Activated T-cell treated with anti-CD3 and anti-CD28 coated beads, Interleukin-2, amount 50 U/mL, for 4 hours (primary cell): ENCODE data around the gene PRICKLE2. TPM values are rescaled to one million over a fixed set of nuclear protein-coding genes. Genes with fewer than 3 reads are reported as not detected.

Experiments used
- ATAC-seq, 2 donors: fragments of 200-7000 bp; cut with Tn5 transposase; one replicate each; pipeline ENCODE4 v1.10.0; 2021
- DNase-seq: peaks from one replicate; pipeline ENCODE4 v3.0.0-alpha.2; 2020
- H3K27me3 Mint-ChIP-seq: one replicate; pipeline ENCODE4 v1.8.0; 2021; ENCODE audit warnings: low read depth, mixed read lengths
- H3K36me3 Mint-ChIP-seq: one replicate; pipeline ENCODE4 v1.8.0; 2022; ENCODE audit warnings: mixed read lengths; ENCODE audit not compliant: insufficient read depth
- H3K4me1 Mint-ChIP-seq: one replicate; pipeline ENCODE4 v1.8.0; 2021; ENCODE audit warnings: low read depth, mixed read lengths
- H3K4me3 Mint-ChIP-seq: one replicate; pipeline ENCODE4 v1.8.0; 2021; ENCODE audit warnings: mild to moderate bottlenecking, moderate library complexity, mixed read lengths
- H3K9me3 Mint-ChIP-seq: one replicate; pipeline ENCODE4 v1.8.0; 2021; ENCODE audit warnings: mixed read lengths
- total RNA-seq, 3 donors: library from RNA; stranded (reverse); gene quantifications; one replicate each; pipeline ENCODE4 v1.2.1, GENCODE V29; 2021

The PRICKLE2 gene
- total RNA-seq, 3 donors from 2014 or later, result not detected

GRCh38 chr3:64262574-64263114 lies 37.4 kb upstream of the PRICKLE2 start:
- H3K36me3 Mint-ChIP-seq, result no peaks in the 10 kb centered on the region
- DNase-seq, result no peak
- H3K4me1 Mint-ChIP-seq, result no peaks in the 10 kb centered on the region
- no peak overlapping the region for H3K4me3 Mint-ChIP-seq
- no peak for ATAC-seq
- H3K9me3 Mint-ChIP-seq, result no peaks in the 10 kb centered on the region
- H3K27me3 Mint-ChIP-seq, result peaks cover 7% of the 10 kb centered on the region

DNA sequence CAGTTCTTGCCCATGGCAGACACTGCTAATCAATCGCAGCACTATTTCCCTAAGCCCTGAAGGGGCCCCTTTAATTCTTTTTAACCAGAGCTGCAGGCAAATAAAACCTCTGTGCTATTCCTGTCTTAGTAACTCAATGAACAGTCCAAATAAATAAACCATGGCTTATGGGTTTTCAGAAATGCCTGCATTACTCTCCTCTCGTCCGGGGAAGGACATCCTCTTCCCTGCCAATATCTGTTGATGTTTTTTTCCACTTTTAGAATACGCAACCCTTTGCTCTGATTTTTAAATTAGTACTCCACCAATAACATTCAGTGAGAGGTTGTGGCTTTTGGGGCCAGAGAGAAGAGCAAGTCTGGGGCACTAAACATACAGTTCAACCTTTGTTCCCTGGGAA lies 35.2 kb upstream of the PRICKLE2 start:
- Mint-ChIP-seq H3K27me3 (peaks cover 2% of the 10 kb centered on the region), H3K4me3 (no peak overlapping the region), H3K4me1 (no peaks in the 10 kb centered on the region), H3K9me3 (no peaks in the 10 kb centered on the region), H3K36me3 (no peaks in the 10 kb centered on the region)
- DNase-seq (no peak), ATAC-seq (no peak)

DNA sequence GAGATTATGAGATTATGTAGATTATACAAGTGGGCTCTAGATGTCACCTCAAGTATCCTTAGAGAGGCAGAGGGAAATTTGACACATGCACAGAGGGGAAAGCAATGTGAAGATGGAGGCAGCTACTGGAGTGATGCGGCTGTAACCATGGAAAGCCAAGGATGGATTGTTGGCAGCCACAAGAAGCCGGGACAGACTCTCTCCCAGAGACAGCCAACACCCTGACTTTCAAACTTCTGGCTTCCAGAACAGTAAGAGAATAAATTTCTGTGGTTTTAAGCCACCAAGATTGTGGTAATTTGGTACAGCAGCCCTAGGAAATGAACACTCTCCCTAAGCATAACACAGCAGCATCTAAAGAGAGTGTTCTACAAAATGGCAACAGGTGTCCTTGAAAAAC lies 34.4 kb upstream of the PRICKLE2 start:
- ATAC-seq (no peak), DNase-seq (no peak)
- Mint-ChIP-seq H3K4me1 (no peaks in the 10 kb centered on the region), H3K9me3 (no peaks in the 10 kb centered on the region), H3K27me3 (peaks cover 2% of the 10 kb centered on the region), H3K36me3 (no peaks in the 10 kb centered on the region), H3K4me3 (no peak overlapping the region)

- no peaks in the 10 kb centered on the region for H3K4me1 Mint-ChIP-seq
- DNase-seq, result no peak
These were observed 32.0 kb upstream of the PRICKLE2 start for GRCh38 chr3:64257100-64257755.

DNA sequence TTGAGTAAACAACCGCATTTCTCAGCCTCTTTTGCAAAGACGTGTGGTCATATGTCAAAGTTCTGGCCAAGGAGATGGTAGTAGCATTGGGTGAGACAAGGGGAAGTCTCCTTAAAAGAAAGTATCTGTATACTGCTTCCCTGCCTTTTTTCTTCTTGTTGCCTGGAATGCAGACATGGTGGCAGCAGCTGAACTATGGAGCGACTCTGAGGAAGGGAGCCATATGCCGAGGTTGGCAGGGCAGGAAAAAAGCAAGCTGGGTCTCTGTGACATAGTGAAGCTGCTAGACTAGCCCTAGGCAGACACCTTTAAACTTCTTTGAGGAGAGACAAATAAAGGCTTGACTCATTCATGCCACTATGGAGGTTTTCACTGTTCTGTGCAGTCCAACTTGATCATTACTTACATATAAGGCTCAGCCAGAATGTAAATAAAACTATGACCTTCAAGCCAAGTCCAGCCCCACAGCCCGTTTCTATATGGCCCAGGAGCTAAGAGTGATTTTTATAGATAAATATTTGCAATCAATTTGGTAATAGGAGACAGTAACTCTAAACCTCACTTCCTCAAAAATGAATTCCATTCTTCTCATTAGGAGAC lies 30.6 kb upstream of the PRICKLE2 start:
- no peaks in the 10 kb centered on the region for H3K36me3 Mint-ChIP-seq
- no peak overlapping the region for H3K4me3 Mint-ChIP-seq
- H3K4me1 Mint-ChIP-seq, result no peaks in the 10 kb centered on the region
- peaks cover 2% of the 10 kb centered on the region for H3K27me3 Mint-ChIP-seq
- ATAC-seq (no peak), DNase-seq (no peak)
- no peaks in the 10 kb centered on the region for H3K9me3 Mint-ChIP-seq

More at GRCh38 chr3:64257100-64257755, 32.0 kb upstream of the PRICKLE2 start:
- Mint-ChIP-seq H3K4me3 (no peak overlapping the region), H3K36me3 (no peaks in the 10 kb centered on the region), H3K9me3 (no peaks in the 10 kb centered on the region), H3K27me3 (peaks cover 2% of the 10 kb centered on the region)
- no peak for ATAC-seq

DNA sequence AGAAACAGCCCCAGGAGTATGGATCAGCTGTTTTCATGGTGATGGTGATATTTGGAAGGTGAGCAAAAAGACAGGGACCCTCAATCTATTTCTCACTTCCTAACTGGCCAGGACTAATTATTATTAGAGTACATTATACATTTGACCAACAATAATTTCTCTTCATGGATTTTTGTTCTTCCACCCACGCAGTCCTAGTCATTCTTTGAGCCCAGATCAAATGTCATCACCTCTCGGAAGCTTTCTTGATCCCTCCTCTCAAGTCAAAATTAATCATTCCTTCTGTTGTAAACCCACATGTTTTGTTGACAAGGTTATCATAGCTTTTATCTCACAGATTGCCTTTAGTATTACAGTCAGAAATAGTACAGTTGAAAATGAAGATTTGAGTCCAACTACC lies 29.2 kb upstream of the PRICKLE2 start:
- Mint-ChIP-seq H3K4me1 (no peaks in the 10 kb centered on the region), H3K9me3 (no peaks in the 10 kb centered on the region), H3K36me3 (no peaks in the 10 kb centered on the region), H3K4me3 (no peak overlapping the region), H3K27me3 (peaks cover 2% of the 10 kb centered on the region)
- DNase-seq (no peak), ATAC-seq (no peak)

DNA sequence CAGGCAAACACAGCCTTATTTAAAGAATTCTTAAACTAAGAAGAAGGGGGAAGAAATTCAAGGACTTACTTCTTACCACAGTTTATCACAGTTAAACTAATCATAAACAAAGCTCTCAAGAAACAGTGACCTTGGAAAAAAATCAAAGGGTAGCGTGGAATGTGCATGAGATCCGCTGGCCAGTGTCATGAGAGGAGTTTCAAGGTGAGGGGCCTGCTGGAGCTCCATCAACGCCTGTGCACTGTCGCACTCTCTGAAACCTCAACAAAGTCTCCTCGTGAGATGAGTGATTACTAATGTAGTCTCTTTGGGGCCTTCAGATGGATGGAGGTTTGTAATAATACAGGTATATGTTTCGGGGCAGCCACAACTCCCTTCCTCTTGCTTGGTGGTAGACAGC lies 28.4 kb upstream of the PRICKLE2 start:
- Mint-ChIP-seq H3K4me3 (no peak overlapping the region), H3K9me3 (no peaks in the 10 kb centered on the region), H3K36me3 (no peaks in the 10 kb centered on the region), H3K4me1 (no peaks in the 10 kb centered on the region), H3K27me3 (peaks cover 2% of the 10 kb centered on the region)
- ATAC-seq (no peak), DNase-seq (no peak)

- Mint-ChIP-seq H3K36me3 (no peaks in the 10 kb centered on the region), H3K9me3 (no peaks in the 10 kb centered on the region), H3K4me3 (no peak overlapping the region), H3K4me1 (no peaks in the 10 kb centered on the region), H3K27me3 (peaks cover 2% of the 10 kb centered on the region)
- ATAC-seq (no peak), DNase-seq (no peak)
These were observed 25.8 kb upstream of the PRICKLE2 start for GRCh38 chr3:64251019-64251418.

DNA sequence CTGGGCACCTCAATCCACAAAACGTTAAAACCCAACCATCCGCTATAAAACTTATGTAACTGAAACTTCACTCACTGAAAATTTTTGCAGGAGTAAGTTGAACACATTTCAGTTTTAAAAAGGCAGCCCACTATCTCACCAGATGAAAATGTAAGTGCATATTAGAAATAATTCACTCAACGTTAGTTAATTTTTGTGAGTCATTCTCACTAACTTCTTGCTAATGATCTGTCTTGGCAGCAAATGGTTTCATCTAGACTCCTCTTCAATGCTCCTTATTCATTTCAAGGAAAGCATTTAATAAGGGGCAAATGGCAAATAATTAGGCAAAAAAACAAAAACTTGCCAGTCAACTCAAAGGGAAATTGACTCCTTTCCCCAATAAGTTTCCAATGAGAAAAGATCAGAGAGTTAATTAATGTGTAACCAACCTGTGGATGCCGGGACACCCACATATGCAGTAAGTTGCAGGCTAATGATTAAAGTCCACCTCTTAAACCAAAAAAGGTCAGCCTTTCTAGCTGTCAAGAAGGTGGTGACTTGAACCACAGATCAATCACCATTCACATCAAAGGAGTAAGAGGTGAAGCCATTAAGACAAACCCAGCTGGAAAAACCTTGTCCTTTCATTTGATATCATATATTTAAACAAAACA lies 22.9 kb upstream of the PRICKLE2 start:
- no peak overlapping the region for H3K4me3 Mint-ChIP-seq
- no peak for ATAC-seq
- no peak for DNase-seq

DNA sequence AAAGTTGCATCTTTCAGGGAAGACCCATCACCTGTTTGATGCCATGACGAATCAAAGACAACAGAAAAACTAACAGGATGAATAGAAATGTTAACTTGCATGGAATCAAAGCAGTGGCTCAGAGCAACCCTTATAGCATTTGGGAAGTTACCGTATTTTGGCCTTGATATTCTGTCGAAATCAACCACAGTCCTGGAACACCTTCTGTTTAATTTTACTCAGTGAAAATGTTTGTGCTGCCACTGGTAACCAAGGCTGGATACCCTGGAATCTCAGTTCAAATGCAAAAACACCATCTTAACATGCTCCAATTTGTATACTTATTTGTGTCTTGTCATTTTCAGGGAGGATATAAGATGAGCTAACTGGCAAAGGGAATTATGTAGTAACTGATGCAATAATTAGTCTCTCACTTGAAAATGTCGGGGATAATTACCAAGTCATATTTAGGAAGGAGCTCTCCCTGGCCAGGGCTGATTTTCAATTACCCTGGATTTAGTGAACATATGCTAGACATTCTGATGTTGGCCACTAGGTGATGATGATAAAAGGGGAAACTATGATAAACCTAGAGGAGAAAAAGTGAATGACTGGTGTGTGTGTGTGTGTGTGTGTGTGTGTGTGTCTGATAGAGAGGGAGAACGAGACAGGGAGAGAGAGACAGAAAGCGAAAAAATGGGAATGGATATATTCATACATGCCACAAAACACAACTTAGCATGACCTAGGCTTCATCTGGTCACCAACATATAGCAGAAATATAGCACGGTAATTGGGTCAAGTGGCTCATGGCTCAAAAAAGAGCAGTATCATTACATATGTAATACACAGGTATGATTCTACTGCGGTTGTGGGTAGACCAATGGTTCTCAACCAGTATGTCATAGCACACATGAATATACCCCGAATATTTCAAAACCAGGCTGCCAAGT lies 19.0 kb upstream of the PRICKLE2 start:
- H3K36me3 Mint-ChIP-seq, result no peaks in the 10 kb centered on the region
- H3K4me1 Mint-ChIP-seq, result no peaks in the 10 kb centered on the region
- no peaks in the 10 kb centered on the region for H3K9me3 Mint-ChIP-seq
- ATAC-seq (no peak), DNase-seq (no peak)
- no peak overlapping the region for H3K4me3 Mint-ChIP-seq
- H3K27me3 Mint-ChIP-seq, result peaks cover 4% of the 10 kb centered on the region

More for the DNA sequence above, 22.9 kb upstream of the PRICKLE2 start:
- Mint-ChIP-seq H3K27me3 (peaks cover 4% of the 10 kb centered on the region), H3K9me3 (no peaks in the 10 kb centered on the region), H3K4me1 (no peaks in the 10 kb centered on the region), H3K36me3 (no peaks in the 10 kb centered on the region)

DNA sequence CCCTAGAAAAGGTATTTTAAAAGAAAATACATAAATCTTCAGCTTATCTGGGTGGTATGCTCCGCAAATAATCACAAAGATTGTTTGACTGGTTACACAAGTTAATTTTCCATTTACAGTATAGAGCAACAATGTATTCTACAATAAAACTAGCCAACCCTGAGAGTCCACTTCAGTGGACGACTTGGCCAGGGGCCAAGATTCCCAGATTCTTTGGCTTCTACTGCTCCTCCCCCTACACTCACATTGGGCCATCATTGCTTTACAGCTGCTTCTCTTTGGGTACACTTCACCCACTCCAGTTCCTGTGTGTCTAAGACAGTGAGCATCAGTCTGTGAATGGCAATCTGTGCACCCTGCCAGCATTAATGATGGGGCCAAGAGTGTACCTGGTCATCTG lies 17.2 kb upstream of the PRICKLE2 start:
- Mint-ChIP-seq H3K36me3 (no peaks in the 10 kb centered on the region), H3K4me1 (no peaks in the 10 kb centered on the region), H3K4me3 (no peak overlapping the region), H3K27me3 (peaks cover 4% of the 10 kb centered on the region), H3K9me3 (no peaks in the 10 kb centered on the region)
- DNase-seq (no peak), ATAC-seq (no peak)

DNA sequence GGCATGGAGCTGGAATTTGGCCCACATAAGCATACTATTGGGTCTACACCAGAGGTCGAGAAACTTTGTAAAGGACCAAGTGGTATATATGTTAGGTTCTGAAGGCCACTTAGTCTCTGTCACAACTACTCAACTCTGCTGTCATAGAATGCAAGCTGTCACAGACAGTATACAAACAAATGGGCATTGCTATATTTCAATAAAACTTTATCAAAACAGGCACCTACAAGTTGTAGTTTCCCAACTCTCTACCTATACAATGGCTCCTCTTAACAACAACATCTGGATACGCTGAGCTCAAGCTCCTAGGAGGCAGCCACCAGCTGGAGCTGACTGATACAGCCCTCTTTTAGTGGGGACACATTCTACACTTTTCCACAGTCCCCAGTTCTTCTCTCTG lies 15.7 kb upstream of the PRICKLE2 start:
- DNase-seq, result no peak
- Mint-ChIP-seq H3K36me3 (no peaks in the 10 kb centered on the region), H3K9me3 (no peaks in the 10 kb centered on the region), H3K27me3 (peaks cover 4% of the 10 kb centered on the region), H3K4me3 (no peak overlapping the region), H3K4me1 (no peaks in the 10 kb centered on the region)
- ATAC-seq, result no peak

- DNase-seq (no peak), ATAC-seq (no peak)
- H3K9me3 Mint-ChIP-seq, result no peaks in the 10 kb centered on the region
- no peaks in the 10 kb centered on the region for H3K4me1 Mint-ChIP-seq
- H3K27me3 Mint-ChIP-seq, result peaks cover 4% of the 10 kb centered on the region
- H3K36me3 Mint-ChIP-seq, result no peaks in the 10 kb centered on the region
- H3K4me3 Mint-ChIP-seq, result no peak overlapping the region
These were observed 15.1 kb upstream of the PRICKLE2 start for GRCh38 chr3:64240396-64240795.

DNA sequence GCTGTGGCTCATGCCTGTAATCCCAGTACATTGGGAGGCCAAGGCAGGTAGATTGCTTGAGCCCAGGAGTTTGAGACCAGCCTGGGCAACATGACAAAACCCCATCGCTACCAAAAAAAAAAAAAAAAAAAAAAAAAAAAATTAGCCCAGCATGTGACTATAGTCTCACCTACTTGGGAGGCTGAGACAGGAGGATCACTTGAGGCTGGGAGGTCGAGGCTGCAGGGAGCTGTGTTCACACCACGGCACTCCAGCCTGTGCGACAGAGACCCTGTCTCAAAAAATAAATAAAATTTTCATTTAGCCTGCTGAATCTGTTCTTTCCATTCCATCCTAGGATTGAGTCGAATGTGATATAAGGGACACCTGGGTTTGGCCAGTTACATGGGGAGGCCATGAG lies 14.6 kb upstream of the PRICKLE2 start:
- no peaks in the 10 kb centered on the region for H3K4me1 Mint-ChIP-seq
- DNase-seq, result no peak
- no peak for ATAC-seq
- H3K27me3 Mint-ChIP-seq, result peaks cover 4% of the 10 kb centered on the region
- no peak overlapping the region for H3K4me3 Mint-ChIP-seq
- no peaks in the 10 kb centered on the region for H3K36me3 Mint-ChIP-seq
- H3K9me3 Mint-ChIP-seq, result peaks cover under 1% of the 10 kb centered on the region
